Right renal cortex interstitium (tissue), 3 donors: Measurements from ENCODE around the gene EFHC2. TPM values are rescaled to one million over a fixed set of nuclear protein-coding genes. Genes with fewer than 3 reads are reported as not detected.

ENCODE experiments used
- DNase-seq, 3 donors: peaks; one replicate each; pipeline ENCODE4 v3.0.0-alpha.2; 2013; ENCODE audit warnings: low read depth in 3 of 3, low spot score in 2 of 3
- polyA plus RNA-seq, 3 donors: library from polyadenylated mRNA; unstranded; fragments of 120-200 nt; gene quantifications; one replicate each; pipeline ENCODE4 v1.2.1, GENCODE V29; 2013; ENCODE audit not compliant: insufficient read length in 3 of 3

The EFHC2 gene
- polyA plus RNA-seq, 3 donors, result 8.9 to 11.1 (median 9.5) TPM

DNA sequence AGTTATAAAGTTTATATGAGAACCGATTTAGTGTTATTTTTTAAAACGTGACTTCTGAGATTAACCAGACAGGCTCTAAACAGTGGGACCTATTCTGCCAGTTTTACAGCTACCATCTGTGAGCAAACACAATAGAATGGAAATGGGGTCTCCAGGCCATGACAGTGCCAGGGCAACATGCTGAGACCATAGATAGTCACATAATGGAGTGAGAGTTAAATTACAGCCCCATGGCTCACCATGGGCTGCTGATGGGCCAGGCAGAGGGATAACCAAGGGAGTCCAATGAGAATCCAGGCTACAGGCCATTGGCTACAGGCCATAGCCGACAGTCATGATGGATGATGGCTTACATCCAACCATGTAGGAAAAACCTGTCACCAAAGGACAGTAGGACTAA is 186.7 kb downstream of the EFHC2 start:
- DNase-seq, result no peak

DNA sequence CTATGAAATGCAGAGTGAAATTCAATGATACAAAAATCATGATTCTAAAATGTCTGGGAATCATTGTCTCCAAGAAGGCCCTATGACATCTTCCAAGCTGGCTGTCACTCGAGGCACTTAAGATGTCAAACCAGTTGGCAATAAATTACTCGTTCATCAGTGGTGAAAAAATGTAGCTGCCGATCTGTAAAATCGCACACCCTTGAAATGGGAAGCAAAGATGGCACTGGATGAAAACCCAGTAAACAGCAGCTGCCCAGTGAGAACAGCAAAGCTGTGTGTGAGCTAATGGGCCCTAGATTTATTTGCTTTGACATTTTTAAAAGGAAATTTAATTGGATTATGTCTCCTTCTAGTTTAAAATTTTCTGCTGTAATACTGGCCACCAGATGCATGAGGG is 188.3 kb downstream of the EFHC2 start:
- DNase-seq, result no peak

DNA sequence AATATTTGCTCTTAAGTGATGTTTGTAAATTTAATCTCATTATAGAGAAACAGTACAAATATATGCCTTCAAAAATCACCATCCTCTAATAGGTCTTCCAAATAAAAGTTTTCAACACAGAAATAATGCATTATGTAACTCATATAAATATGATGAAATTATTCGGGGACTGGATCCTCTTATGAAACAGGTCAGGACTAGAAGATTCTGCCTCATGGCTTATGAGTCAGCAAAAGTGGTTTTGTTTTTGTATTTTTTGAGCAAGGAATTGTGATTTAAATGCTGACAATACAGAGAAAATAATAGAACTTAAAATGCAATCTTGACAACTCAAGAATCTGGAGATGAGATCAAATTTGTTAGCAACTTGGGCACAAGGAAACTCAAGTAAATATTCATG is 190.6 kb downstream of the EFHC2 start:
- no peak for DNase-seq

DNA sequence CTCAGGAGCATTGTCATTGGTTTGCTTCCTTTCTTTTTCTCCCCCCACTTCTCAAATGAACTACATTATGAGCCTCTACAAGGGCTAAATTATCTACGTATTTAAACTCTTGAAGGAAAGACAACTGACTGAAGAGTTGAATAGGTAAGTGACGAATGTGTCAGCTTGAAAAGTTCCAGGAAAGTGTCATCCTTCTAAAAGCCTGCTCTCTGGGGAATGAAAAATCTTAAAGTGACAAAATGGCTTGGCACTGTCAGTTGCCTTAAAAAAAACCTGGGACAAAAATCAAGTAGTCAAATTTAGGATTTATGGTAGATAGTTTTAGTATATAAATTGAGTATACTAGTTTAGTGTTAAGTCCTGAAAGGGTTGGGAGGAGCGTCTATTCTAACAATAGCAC is 196.3 kb downstream of the EFHC2 start:
- DNase-seq, result no peak

- no peak for DNase-seq
Measured at GRCh38 chrX:44144177-44144945, 199.1 kb downstream of the EFHC2 start.

GRCh38 chrX:44143061-44143602 is 200.3 kb downstream of the EFHC2 start:
- DNase-seq, result no peak

DNA sequence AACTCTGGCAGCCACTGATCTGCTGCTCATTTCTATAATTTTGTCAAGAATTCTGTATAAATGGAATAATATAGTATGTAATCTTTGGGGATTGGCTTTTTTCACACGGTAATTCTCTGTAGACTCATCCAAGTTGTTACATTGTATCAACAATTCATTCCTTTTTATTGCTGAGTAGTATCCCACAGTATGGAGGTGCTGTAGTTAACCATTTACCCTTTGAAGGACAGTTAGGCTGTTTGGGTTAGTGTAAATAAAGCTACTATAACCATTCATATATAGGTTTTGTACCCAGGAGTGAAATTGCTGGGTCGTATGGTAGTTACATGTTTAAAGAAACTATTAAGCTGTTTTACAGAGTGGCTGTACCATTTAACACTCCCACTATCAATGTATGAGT is 213.3 kb downstream of the EFHC2 start:
- no peak for DNase-seq

DNA sequence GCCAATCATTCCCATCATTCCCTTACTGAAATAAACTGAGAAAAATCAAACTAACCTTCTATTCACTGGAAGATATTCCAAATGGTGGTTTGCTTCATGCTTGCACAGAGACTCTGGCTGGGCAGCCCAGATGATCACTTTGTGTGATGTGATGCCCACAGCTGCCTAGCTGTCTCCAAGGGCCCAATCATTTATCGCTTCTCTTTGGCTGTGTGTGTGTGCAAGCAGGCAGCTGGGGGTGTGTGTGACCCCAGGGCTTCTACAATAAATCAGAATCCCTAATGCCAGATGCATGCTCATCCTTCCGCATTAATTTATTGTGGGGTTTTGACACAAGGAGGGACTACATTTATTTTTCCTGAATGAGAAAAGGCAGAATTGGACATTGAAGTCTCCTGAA is 230.1 kb downstream of the EFHC2 start:
- DNase-seq, result no peak

GRCh38 chrX:44106864-44107263 is 236.6 kb downstream of the EFHC2 start:
- DNase-seq, result no peak

- no peak for DNase-seq
Measured at GRCh38 chrX:44105228-44105913, 238.1 kb downstream of the EFHC2 start.

DNA sequence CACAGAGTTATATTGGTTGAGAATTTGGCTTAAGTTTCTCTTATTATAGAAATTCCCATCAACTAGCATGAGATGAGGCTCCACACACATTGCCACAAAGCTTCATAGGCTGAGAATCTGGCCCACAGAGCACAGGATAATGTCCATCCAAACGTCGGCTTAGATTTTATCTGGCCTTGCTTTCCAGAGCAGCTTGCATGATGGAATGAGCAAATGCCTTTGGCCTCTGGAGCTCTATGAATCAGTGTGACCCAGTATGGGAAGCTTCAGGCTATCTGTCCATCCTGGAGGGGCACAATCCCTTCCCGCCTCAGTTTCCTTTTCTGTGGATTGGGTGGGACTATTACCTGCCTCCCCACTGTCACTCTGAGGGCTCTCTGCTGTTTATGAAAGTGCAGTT is 238.8 kb downstream of the EFHC2 start:
- DNase-seq, result no peak

GRCh38 chrX:44101281-44101680 is 242.2 kb downstream of the EFHC2 start:
- no peak for DNase-seq

DNA sequence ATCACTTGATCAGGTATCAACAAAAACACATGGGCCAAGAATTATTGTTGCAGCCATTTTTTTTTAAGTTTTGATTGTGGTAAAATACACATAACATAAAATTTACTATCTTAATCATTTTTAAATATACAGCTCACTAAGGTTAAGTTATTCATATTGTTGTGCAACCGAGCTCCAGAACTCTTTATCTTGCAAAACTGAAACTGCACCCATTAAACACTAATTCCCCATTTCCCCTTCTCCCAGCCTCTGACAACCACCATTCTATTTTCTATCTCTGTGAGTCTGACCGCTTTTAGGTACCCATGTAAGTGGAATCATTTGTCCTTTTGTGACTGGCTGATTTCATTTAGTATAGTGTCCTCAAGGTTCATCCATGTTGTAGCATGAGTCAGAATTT is 244.1 kb downstream of the EFHC2 start:
- DNase-seq, result no peak

Other genes with a start within 250 kb of the EFHC2 start
- 10 to 100 TPM; 33.6 to 36.9 (median 36.4) TPM for gene FUNDC1, start 199.2 kb upstream of the EFHC2 start, polyA plus RNA-seq